ENCODE measurements around the gene DOCK3. TPM values are rescaled to one million over a fixed set of nuclear protein-coding genes. Genes with fewer than 3 reads are reported as not detected.
A peak's percentile ranks its signal among the peaks of the same experiment; 100 is the strongest.
"Not testable (repeated sequence)": the region's sequence is repeated elsewhere in the genome, so short reads cannot be mapped to it uniquely, and the experiment has no call there.

Gene DOCK3
- total RNA-seq, 3 donors from 2014 or later (not counting 1 experiment from before 2014, with no cell fraction given): 1.4 to 2.4 (median 1.7) TPM

DNA sequence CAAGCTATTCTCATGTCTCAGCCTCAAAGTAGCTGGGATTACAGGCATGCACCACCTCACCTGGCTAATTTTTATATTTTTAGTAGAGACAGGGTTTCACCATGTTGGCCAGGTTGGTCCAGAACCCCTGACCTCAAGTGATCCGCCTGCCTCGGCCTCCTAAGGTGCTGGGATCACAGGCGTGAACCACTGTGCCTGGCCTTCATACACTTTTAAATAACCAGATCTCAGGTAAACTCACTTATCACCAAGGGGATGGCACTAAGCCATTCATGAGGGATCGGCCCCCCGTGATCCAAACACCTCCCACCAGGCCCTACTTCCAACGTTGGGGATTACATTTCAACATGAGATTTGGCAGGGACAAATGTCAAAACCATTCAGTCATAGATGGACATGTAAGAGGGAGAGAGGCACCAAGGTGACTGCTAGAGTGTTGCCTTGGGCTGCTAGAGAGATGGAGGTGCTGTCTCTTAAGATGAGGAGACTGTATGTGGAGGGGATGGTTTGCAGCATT is 13.3 kb upstream of the DOCK3 start:
- H3K36me3 Mint-ChIP-seq: no peaks in the 10 kb centered on the region
- no peak overlapping the region for H3K4me3 ChIP-seq (ENCODE audit: low read length)
- DNase-seq: no peak
- no peak overlapping the region for H3K4me3 Mint-ChIP-seq
- H3K9me3 ChIP-seq (ENCODE audit: control insufficient read depth, insufficient read depth, low read length): no peaks in the 10 kb centered on the region
- no peaks in the 10 kb centered on the region for H3K9me3 Mint-ChIP-seq
- 87% methylated on average over 6 of the region's 6 CpGs for WGBS (ENCODE audit: insufficient coverage)
- intact Hi-C loops (cut with micrococcal nuclease): no loop called here
- H3K4me1 Mint-ChIP-seq: peaks cover 11 to 12% of the 10 kb centered on the region in 2 donors
- H3K27ac ChIP-seq (ENCODE audit: low read length): no peak overlapping the region
- peaks cover 7% of the 10 kb centered on the region for H3K4me1 ChIP-seq (ENCODE audit: control insufficient read depth, insufficient read depth, low read length)
- H3K27me3 ChIP-seq (ENCODE audit: control insufficient read depth, insufficient read depth, low read length): no peaks in the 10 kb centered on the region
- TF ChIP-seq, protein P1, sequence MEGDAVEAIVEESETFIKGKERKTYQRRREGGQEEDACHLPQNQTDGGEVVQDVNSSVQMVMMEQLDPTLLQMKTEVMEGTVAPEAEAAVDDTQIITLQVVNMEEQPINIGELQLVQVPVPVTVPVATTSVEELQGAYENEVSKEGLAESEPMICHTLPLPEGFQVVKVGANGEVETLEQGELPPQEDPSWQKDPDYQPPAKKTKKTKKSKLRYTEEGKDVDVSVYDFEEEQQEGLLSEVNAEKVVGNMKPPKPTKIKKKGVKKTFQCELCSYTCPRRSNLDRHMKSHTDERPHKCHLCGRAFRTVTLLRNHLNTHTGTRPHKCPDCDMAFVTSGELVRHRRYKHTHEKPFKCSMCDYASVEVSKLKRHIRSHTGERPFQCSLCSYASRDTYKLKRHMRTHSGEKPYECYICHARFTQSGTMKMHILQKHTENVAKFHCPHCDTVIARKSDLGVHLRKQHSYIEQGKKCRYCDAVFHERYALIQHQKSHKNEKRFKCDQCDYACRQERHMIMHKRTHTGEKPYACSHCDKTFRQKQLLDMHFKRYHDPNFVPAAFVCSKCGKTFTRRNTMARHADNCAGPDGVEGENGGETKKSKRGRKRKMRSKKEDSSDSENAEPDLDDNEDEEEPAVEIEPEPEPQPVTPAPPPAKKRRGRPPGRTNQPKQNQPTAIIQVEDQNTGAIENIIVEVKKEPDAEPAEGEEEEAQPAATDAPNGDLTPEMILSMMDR (IDR thresholded peaks at IDR 0.05): no peak
- H3K27ac Mint-ChIP-seq: no peak overlapping the region
- no peaks in the 10 kb centered on the region for H3K36me3 ChIP-seq (ENCODE audit: control insufficient read depth, insufficient read depth, low read length)
- no peak for ATAC-seq
- no peaks in the 10 kb centered on the region for H3K27me3 Mint-ChIP-seq (ENCODE audit: low read depth in 2 of 2)

- no peaks in the 10 kb centered on the region for H3K27me3 ChIP-seq (ENCODE audit: control insufficient read depth, insufficient read depth, low read length)
- TF ChIP-seq, protein P1 (IDR thresholded peaks at IDR 0.05): no peak
- ATAC-seq (peak in 1 of 3 donors; percentile 32), DNase-seq (no peak)
- H3K4me3 ChIP-seq (ENCODE audit: low read length): no peak overlapping the region
- H3K9me3 ChIP-seq (ENCODE audit: control insufficient read depth, insufficient read depth, low read length): no peaks in the 10 kb centered on the region
- Mint-ChIP-seq H3K27ac (no peak overlapping the region), H3K4me1 (peaks cover 11 to 12% of the 10 kb centered on the region in 2 donors), H3K4me3 (no peak overlapping the region), H3K9me3 (no peaks in the 10 kb centered on the region), H3K36me3 (no peaks in the 10 kb centered on the region), H3K27me3 (ENCODE audit: low read depth in 2 of 2) (peaks cover 0 to 6% of the 10 kb centered on the region in 2 donors)
- WGBS (ENCODE audit: insufficient coverage): 43% methylated on average over 2 of the region's 2 CpGs
- no peaks in the 10 kb centered on the region for H3K36me3 ChIP-seq (ENCODE audit: control insufficient read depth, insufficient read depth, low read length)
- H3K27ac ChIP-seq (ENCODE audit: low read length): no peak overlapping the region
- peaks cover 7% of the 10 kb centered on the region for H3K4me1 ChIP-seq (ENCODE audit: control insufficient read depth, insufficient read depth, low read length)
- intact Hi-C loops (cut with micrococcal nuclease): no loop called here
These were observed 12.3 kb upstream of the DOCK3 start for GRCh38 chr3:50662408-50662807.

GRCh38 chr3:50665081-50665840 is 9.5 kb upstream of the DOCK3 start:
- Mint-ChIP-seq H3K9me3 (no peaks in the 10 kb centered on the region), H3K36me3 (no peaks in the 10 kb centered on the region), H3K27ac (peak overlapping the region in 1 of 2 donors; percentile 7), H3K27me3 (ENCODE audit: low read depth in 2 of 2) (peaks cover 2 to 6% of the 10 kb centered on the region in 2 donors), H3K4me1 (peaks cover 11 to 12% of the 10 kb centered on the region in 2 donors), H3K4me3 (no peak overlapping the region)
- H3K4me1 ChIP-seq (ENCODE audit: control insufficient read depth, insufficient read depth, low read length): peaks cover 7% of the 10 kb centered on the region
- no peaks in the 10 kb centered on the region for H3K9me3 ChIP-seq (ENCODE audit: control insufficient read depth, insufficient read depth, low read length)
- H3K27me3 ChIP-seq (ENCODE audit: control insufficient read depth, insufficient read depth, low read length): no peaks in the 10 kb centered on the region
- intact Hi-C loops (cut with micrococcal nuclease): no loop called here
- 85% methylated on average over 5 of the region's 5 CpGs for WGBS (ENCODE audit: insufficient coverage)
- no peak overlapping the region for H3K4me3 ChIP-seq (ENCODE audit: low read length)
- TF ChIP-seq, protein P1 (IDR thresholded peaks at IDR 0.05): no peak
- no peaks in the 10 kb centered on the region for H3K36me3 ChIP-seq (ENCODE audit: control insufficient read depth, insufficient read depth, low read length)
- no peak overlapping the region for H3K27ac ChIP-seq (ENCODE audit: low read length)
- DNase-seq (no peak), ATAC-seq (no peak)

DNA sequence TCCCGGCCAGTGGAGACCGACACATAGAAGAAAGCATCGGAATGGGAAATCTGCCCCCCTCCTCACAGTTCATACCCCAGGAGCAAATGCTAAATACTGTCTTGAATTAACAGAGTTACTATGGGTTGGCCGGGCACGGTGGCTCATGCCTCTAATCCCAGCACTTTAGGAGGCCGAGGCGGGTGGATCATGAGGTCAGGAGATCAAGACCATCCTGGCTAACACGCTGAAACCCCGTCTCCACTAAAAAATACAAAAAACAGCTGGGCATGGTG is 8.9 kb upstream of the DOCK3 start:
- Mint-ChIP-seq H3K27ac (peak overlapping the region in 1 of 2 donors; percentile 7), H3K4me1 (peaks cover 11 to 12% of the 10 kb centered on the region in 2 donors)
- ATAC-seq; H3K4me1 ChIP-seq (ENCODE audit: control insufficient read depth, insufficient read depth, low read length); H3K36me3 ChIP-seq (ENCODE audit: control insufficient read depth, insufficient read depth, low read length); H3K27me3 Mint-ChIP-seq (ENCODE audit: low read depth in 2 of 2); intact Hi-C loops (cut with micrococcal nuclease); H3K27ac ChIP-seq (ENCODE audit: low read length); H3K36me3 Mint-ChIP-seq; H3K9me3 Mint-ChIP-seq; H3K4me3 ChIP-seq (ENCODE audit: low read length); DNase-seq; H3K27me3 ChIP-seq (ENCODE audit: control insufficient read depth, insufficient read depth, low read length); H3K9me3 ChIP-seq (ENCODE audit: control insufficient read depth, insufficient read depth, low read length); H3K4me3 Mint-ChIP-seq: not testable (repeated sequence)
- 76% methylated on average over 9 of the region's 9 CpGs for WGBS (ENCODE audit: insufficient coverage)
